ENCODE data around the gene DUSP10. TPM values are rescaled to one million over a fixed set of nuclear protein-coding genes. Genes with fewer than 3 reads are reported as not detected.

DUSP10 gene
- total and polyA plus RNA-seq, 8 donors, result 4.7 to 14.5 (median 9.3) TPM

DNA sequence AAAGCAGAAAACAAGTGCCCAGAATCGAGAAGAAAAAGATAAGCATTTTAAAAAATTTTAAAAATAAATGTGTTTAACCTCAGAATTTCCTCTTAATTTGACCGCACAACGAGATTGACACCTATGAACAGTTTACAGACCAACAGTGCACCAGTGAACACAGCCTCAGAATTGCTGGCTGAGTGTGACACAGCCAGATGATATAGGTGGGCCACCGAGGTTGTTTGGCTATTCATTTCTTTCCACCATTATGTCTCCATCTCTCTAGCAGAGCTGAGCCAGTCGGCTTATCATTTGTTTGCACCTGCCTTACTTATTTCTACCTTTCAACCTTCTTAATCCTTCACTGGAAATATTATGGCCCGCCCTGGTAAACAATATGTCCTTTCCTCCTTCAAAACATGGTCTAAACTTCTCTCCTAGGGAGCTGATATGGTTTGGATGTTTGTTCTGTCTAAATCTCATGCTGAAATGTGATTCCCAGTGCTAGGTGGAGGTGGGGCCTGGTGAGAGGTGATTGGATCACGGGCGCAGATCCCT is 86.1 kb downstream of the DUSP10 start:
- H3K4me1 ChIP-seq, result no peaks in the 10 kb centered on the region
- 69 to 82% methylated on average over 8 of the region's 8 CpGs for WGBS, 2 donors
- DNase-seq (no peak), FAIRE-seq (no peak), ATAC-seq (no peak)
- TF ChIP-seq, protein P1, sequence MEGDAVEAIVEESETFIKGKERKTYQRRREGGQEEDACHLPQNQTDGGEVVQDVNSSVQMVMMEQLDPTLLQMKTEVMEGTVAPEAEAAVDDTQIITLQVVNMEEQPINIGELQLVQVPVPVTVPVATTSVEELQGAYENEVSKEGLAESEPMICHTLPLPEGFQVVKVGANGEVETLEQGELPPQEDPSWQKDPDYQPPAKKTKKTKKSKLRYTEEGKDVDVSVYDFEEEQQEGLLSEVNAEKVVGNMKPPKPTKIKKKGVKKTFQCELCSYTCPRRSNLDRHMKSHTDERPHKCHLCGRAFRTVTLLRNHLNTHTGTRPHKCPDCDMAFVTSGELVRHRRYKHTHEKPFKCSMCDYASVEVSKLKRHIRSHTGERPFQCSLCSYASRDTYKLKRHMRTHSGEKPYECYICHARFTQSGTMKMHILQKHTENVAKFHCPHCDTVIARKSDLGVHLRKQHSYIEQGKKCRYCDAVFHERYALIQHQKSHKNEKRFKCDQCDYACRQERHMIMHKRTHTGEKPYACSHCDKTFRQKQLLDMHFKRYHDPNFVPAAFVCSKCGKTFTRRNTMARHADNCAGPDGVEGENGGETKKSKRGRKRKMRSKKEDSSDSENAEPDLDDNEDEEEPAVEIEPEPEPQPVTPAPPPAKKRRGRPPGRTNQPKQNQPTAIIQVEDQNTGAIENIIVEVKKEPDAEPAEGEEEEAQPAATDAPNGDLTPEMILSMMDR (IDR thresholded peaks at IDR 0.05), result no peak
- H3K4me3 ChIP-seq, result no peak overlapping the region
- no peaks in the 10 kb centered on the region for H3K36me3 ChIP-seq
- no peak overlapping the region for H3K27ac ChIP-seq
- no peaks in the 10 kb centered on the region for H3K27me3 ChIP-seq
- intact Hi-C loops (cut with DNase I), result no loop called here
- no peaks in the 10 kb centered on the region for H3K9me3 ChIP-seq
